GM12873 (cell line): ENCODE data around the gene ITPR3.

Experiments
- CTCF ChIP-seq: IDR thresholded peaks from 2 replicates; pipeline ENCODE4 v1.5.1; 2012; ENCODE audit warnings: low read depth, mild to moderate bottlenecking, moderate library complexity, low read length, control low read depth; ENCODE audit not compliant: insufficient read depth; ENCODE audit errors: missing control alignments

Gene ITPR3

DNA sequence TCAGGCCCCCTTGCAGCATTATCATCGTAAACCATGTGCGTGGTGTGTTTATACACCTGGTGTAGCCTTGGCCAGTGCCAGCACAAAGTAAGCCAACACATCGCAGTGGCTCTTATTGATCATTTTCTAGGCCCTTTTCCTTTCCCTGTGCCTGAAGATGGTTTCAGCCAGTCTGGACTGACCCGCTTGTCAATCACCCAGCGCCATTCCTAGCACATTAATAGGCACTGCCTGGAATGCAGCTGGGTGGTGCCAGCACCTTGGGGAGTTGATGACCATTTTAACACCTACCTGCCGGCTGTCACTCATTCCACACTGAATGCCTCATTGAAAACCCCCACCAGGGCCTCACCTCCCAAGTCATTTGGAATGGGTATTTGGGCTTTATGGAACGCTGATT, 95.3 kb downstream of the ITPR3 start:
- no peak for TF ChIP-seq CTCF

- TF ChIP-seq CTCF: no peak
These were observed 95.9 kb downstream of the ITPR3 start for GRCh38 chr6:33716890-33717632.

DNA sequence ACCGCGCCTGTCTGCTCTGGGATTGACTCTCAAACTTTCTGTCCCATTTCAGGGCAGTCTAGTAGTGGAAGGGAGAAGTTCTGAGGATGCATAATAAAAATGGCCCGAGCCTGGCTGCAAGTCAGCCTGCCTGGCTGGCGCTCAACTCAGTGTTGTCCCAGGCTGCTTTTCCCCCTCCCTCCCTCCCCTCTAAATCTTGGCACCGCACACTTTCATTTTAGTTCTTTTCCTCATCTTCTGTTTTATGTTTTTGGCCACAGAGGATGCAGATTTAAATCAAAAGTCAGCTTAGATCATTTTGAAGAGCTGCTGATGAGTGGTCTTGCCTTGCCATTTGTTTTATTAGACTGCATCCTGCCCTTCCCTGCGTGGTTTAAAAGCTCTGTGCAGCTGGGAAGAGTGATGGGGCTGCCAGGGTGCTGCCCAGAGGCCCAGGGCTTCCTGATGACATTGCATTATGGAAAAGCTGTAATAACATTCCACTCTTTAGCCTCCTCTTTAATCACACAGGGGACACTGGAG, 96.9 kb downstream of the ITPR3 start:
- no peak for TF ChIP-seq CTCF

DNA sequence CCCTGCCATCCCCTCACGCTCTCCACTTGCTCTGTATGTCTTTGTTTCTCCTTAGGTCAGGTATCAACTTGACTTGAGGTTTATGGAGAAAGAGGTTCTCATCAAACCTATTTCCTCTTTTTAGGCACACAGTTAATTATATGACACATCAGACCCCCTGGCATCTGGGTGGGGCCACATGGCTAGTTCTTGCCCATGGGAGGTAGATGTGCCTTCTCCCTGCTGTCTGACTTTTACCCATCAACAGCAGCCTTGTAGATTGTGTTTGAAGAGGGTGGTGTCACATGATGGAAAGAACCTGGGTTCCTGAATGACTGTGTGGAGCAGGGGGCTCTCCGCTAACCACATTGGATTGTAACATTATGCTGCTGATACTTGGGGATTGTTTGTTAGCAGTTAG, 97.6 kb downstream of the ITPR3 start:
- no peak for TF ChIP-seq CTCF

- no peak for TF ChIP-seq CTCF
These were observed 98.3 kb downstream of the ITPR3 start for GRCh38 chr6:33719326-33719987.

DNA sequence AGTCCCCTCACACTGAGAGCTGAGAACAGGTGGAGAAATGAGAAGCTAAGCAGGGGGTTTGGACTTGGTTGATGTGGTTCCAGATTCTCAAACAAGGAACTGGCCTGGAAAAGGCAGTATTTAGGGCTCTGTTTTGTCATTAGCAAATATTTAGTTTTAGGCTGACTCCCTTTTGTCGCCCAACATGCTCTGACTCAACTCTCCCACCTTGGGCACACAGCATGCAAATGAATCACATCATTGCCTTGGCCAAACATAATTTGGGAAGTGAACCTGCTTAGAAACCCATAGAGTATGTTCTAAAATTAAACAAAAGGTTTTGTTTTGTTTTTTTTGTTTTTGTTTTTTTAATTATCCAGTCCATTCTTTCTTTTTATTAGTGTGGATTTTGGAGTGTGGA, 99.9 kb downstream of the ITPR3 start:
- TF ChIP-seq CTCF: no peak

DNA sequence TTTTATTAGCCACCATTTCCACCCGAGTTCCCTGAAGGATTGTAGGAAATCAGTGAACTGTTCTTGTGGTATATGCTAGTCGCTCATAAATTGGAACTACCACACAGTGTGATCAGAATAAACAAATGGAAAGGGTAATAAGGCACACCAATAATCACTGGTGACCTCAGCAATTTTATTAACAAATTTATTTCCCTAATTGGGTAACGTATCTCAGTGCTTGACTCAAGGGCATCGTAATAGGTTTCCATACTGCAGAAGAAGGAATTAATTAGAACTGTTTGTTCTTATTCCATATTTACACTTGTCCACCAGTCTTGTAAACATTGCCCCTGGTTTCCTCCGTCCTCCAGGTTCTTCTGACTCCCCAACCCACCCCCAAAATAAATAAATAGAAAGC, 100.4 kb downstream of the ITPR3 start:
- no peak for TF ChIP-seq CTCF
